ENCODE measurements around the gene MYOZ2.
"Not testable (repeated sequence)": the region's sequence is repeated elsewhere in the genome, so short reads cannot be mapped to it uniquely, and the experiment has no call there.

Gene MYOZ2

GRCh38 chr4:119128148-119128547 lies 7.5 kb upstream of the MYOZ2 start:
- no peak for DNase-seq (ENCODE audit: low spot score)

- no peak for DNase-seq (ENCODE audit: low spot score)
These were observed 5.1 kb upstream of the MYOZ2 start for GRCh38 chr4:119130365-119131065.

- no peak for DNase-seq (ENCODE audit: low spot score)
These were observed 4.5 kb upstream of the MYOZ2 start for GRCh38 chr4:119131164-119131563.

- DNase-seq (ENCODE audit: low spot score): no peak
These were observed 3.3 kb upstream of the MYOZ2 start for GRCh38 chr4:119132306-119132705.

- no peak for DNase-seq (ENCODE audit: low spot score)
These were observed 914 bp downstream of the MYOZ2 start for GRCh38 chr4:119136546-119136945.

- DNase-seq (ENCODE audit: low spot score): no peak
These were observed 2.4 kb downstream of the MYOZ2 start for GRCh38 chr4:119138046-119138445.

GRCh38 chr4:119139311-119139710 lies 3.7 kb downstream of the MYOZ2 start:
- DNase-seq (ENCODE audit: low spot score): no peak

GRCh38 chr4:119139822-119140252 lies 4.2 kb downstream of the MYOZ2 start:
- peak; percentile 26 for DNase-seq (ENCODE audit: low spot score)

GRCh38 chr4:119141283-119141682 lies 5.7 kb downstream of the MYOZ2 start:
- DNase-seq (ENCODE audit: low spot score): not testable (repeated sequence)

- DNase-seq (ENCODE audit: low spot score): no peak
These were observed 7.2 kb downstream of the MYOZ2 start for GRCh38 chr4:119142833-119143232.

GRCh38 chr4:119143341-119143740 lies 7.7 kb downstream of the MYOZ2 start:
- DNase-seq (ENCODE audit: low spot score): not testable (repeated sequence)

GRCh38 chr4:119149110-119149509 lies 13.5 kb downstream of the MYOZ2 start:
- DNase-seq (ENCODE audit: low spot score): no peak

- no peak for DNase-seq (ENCODE audit: low spot score)
These were observed 15.5 kb downstream of the MYOZ2 start for GRCh38 chr4:119151161-119151560.

- DNase-seq (ENCODE audit: low spot score): no peak
These were observed 17.1 kb downstream of the MYOZ2 start for GRCh38 chr4:119152741-119153140.

GRCh38 chr4:119162174-119162573 lies 26.5 kb downstream of the MYOZ2 start:
- DNase-seq (ENCODE audit: low spot score): no peak

GRCh38 chr4:119165767-119166166 lies 30.1 kb downstream of the MYOZ2 start:
- no peak for DNase-seq (ENCODE audit: low spot score)

GRCh38 chr4:119170195-119170594 lies 34.6 kb downstream of the MYOZ2 start:
- no peak for DNase-seq (ENCODE audit: low spot score)

- no peak for DNase-seq (ENCODE audit: low spot score)
These were observed 36.6 kb downstream of the MYOZ2 start for GRCh38 chr4:119172223-119172622.

GRCh38 chr4:119173729-119174361 lies 38.2 kb downstream of the MYOZ2 start:
- not testable (repeated sequence) for DNase-seq (ENCODE audit: low spot score)

- no peak for DNase-seq (ENCODE audit: low spot score)
These were observed 43.4 kb downstream of the MYOZ2 start for GRCh38 chr4:119179011-119179410.

GRCh38 chr4:119184128-119184527 lies 48.5 kb downstream of the MYOZ2 start:
- no peak for DNase-seq (ENCODE audit: low spot score)

- no peak for DNase-seq (ENCODE audit: low spot score)
These were observed 54.0 kb downstream of the MYOZ2 start for GRCh38 chr4:119189638-119190037.

GRCh38 chr4:119190354-119190753 lies 54.7 kb downstream of the MYOZ2 start:
- DNase-seq (ENCODE audit: low spot score): no peak

- no peak for DNase-seq (ENCODE audit: low spot score)
These were observed 55.9 kb downstream of the MYOZ2 start for GRCh38 chr4:119191505-119191904.
